Stimulated activated CD4-positive, alpha-beta T cell treated with anti-CD3 and anti-CD28 coated beads, TNF-alpha, amount 100 ng/mL, for 24 hours (primary cell): Measurements from ENCODE around the gene TCF7.
A peak's percentile ranks its signal among the peaks of the same experiment; 100 is the strongest.

Experiments
- DNase-seq, 3 experiments: peaks; one replicate each; pipeline ENCODE4 v3.0.0-alpha.2; 2020; ENCODE audit warnings: low read depth in 3 of 3

Gene TCF7

GRCh38 chr5:134177369-134178095 is 63.1 kb downstream of the TCF7 start:
- no peak for DNase-seq

GRCh38 chr5:134178096-134178419 is 63.6 kb downstream of the TCF7 start:
- no peak for DNase-seq

- no peak for DNase-seq
These were observed 69.0 kb downstream of the TCF7 start for GRCh38 chr5:134183481-134183880.

GRCh38 chr5:134184155-134185135 is 70.0 kb downstream of the TCF7 start:
- peak; percentile 57 to 73 (median 64) for DNase-seq

GRCh38 chr5:134188092-134188491 is 73.6 kb downstream of the TCF7 start:
- DNase-seq: no peak

- no peak for DNase-seq
These were observed 74.5 kb downstream of the TCF7 start for GRCh38 chr5:134189031-134189430.

- DNase-seq: no peak
These were observed 81.2 kb downstream of the TCF7 start for GRCh38 chr5:134195666-134196065.
